H1 (cell line): ENCODE results near the gene HMG20A. TPM values are rescaled to one million over a fixed set of nuclear protein-coding genes. Genes with fewer than 3 reads are reported as not detected.

Experiments
- ASH2L ChIP-seq: fragments of 200-600, 300-600 bp; sonication (generic); IDR thresholded peaks from one replicate; pipeline ENCODE4 v1.7.1; 2017; ENCODE audit warnings: low read length
- CHD7 ChIP-seq: fragments of 300-600 bp; sonication (generic); IDR thresholded peaks from 2 replicates; pipeline ENCODE4 v1.7.1; 2012; ENCODE audit warnings: low read length, moderate library complexity, mild to moderate bottlenecking, inconsistent platforms; ENCODE audit not compliant: insufficient replicate concordance
- CREB1 ChIP-seq: IDR thresholded peaks from 2 replicates; pipeline ENCODE4 v1.6.1; 2012; ENCODE audit warnings: inconsistent platforms
- EZH2 ChIP-seq: fragments of 200-600 bp; sonication (generic); IDR thresholded peaks from 2 replicates; pipeline ENCODE4 v1.7.1; 2012; ENCODE audit warnings: low read depth, mild to moderate bottlenecking, moderate library complexity, low read length, inconsistent platforms; ENCODE audit not compliant: severe bottlenecking
- MAFK ChIP-seq: IDR thresholded peaks from 2 replicates; pipeline ENCODE4 v1.6.1; 2012; ENCODE audit warnings: low read depth, mild to moderate bottlenecking, improper control_type of control experiment, low read length
- MAX ChIP-seq: IDR thresholded peaks from 2 replicates; pipeline ENCODE4 v1.6.1; 2012; ENCODE audit warnings: inconsistent platforms
- NRF1 ChIP-seq: IDR thresholded peaks from 2 replicates; pipeline ENCODE4 v1.6.1; 2011; ENCODE audit warnings: mild to moderate bottlenecking, low read depth, low read length, improper control_type of control experiment
- USF2 ChIP-seq: IDR thresholded peaks from 2 replicates; pipeline ENCODE4 v1.6.1; 2011; ENCODE audit warnings: low read length, improper control_type of control experiment
- YY1 ChIP-seq: IDR thresholded peaks from 2 replicates; pipeline ENCODE4 v1.6.1; 2011; ENCODE audit warnings: low read depth, mild to moderate bottlenecking, low read length
- polyA plus RNA-seq, 7 experiments: library from polyadenylated mRNA; depleted of rRNA in 3 of 7; stranded (reverse) in 5 of 7; unstranded in 2 of 7; fragments of >200 nt in 5 of 7; fragments of 200-250 nt in 2 of 7; gene quantifications; 1 replicate in 5 of 7; 2 replicates in 1 of 7; 4 replicates in 1 of 7; pipeline versions ENCODE4 v1.2.1 to v1.2.3, GENCODE V29; 2011 to 2013; ENCODE audit warnings: missing spikeins in 2 of 7, mixed read lengths in 2 of 7
- total RNA-seq: library from RNA; stranded (reverse); fragmentation: NEBNext Ultra II Directional; extraction: Animal tissue kit (Norgen Biotek cat#: 25700); gene quantifications from 2 replicates; pipeline ENCODE4 v1.2.1, GENCODE V29; 2021

HMG20A gene
- total and polyA plus RNA-seq, 2 of the 8 experiments (the other 6 are each of a cell fraction or from before 2014, with no cell fraction given), result 52.1 to 59.7 TPM

GRCh38 chr15:77502379-77503095 is 81.8 kb downstream of the HMG20A start (continued):
- TF ChIP-seq CHD7, result no peak
- TF ChIP-seq ASH2L, result no peak
- TF ChIP-seq MAX, result no peak
- no peak for TF ChIP-seq CREB1
- TF ChIP-seq MAFK, result no peak
- no peak for TF ChIP-seq USF2
- TF ChIP-seq NRF1, result no peak
- TF ChIP-seq YY1, result no peak
- no peak for TF ChIP-seq EZH2
